GM23248 (cell line): ENCODE measurements around the gene ZHX3.

ENCODE experiments used
- EZH2 ChIP-seq: fragments of 200-600 bp; sonication (generic); IDR thresholded peaks from 2 replicates; pipeline ENCODE4 v1.6.1; 2018; ENCODE audit warnings: antibody characterized with exemption, mild to moderate bottlenecking; ENCODE audit not compliant: insufficient read depth, poor library complexity, severe bottlenecking
- EZH2phosphoT487 ChIP-seq: fragments of 200-600 bp; sonication (generic); IDR thresholded peaks from 2 replicates; pipeline ENCODE4 v1.6.1; 2018; ENCODE audit warnings: antibody characterized with exemption, moderate library complexity, mild to moderate bottlenecking, low read depth; ENCODE audit not compliant: insufficient read depth

- TF ChIP-seq EZH2 (no peak), EZH2phosphoT487 (no peak)
These were observed 148.3 kb downstream of the ZHX3 start for GRCh38 chr20:41169162-41169690.
